Measurements from ENCODE around the gene ZBTB4.

ZBTB4 gene

GRCh38 chr17:7440113-7440833, 39.2 kb downstream of the ZBTB4 start:
- no peak for DNase-seq (ENCODE audit: low spot score)

GRCh38 chr17:7439462-7440112, 39.8 kb downstream of the ZBTB4 start, which contains the start of gene FGF11:
Gene FGF11 (plus strand): TSS chr17:7439512. CDS start chr17:7439621, 109 bp downstream.
- no peak for DNase-seq (ENCODE audit: low spot score)

DNA sequence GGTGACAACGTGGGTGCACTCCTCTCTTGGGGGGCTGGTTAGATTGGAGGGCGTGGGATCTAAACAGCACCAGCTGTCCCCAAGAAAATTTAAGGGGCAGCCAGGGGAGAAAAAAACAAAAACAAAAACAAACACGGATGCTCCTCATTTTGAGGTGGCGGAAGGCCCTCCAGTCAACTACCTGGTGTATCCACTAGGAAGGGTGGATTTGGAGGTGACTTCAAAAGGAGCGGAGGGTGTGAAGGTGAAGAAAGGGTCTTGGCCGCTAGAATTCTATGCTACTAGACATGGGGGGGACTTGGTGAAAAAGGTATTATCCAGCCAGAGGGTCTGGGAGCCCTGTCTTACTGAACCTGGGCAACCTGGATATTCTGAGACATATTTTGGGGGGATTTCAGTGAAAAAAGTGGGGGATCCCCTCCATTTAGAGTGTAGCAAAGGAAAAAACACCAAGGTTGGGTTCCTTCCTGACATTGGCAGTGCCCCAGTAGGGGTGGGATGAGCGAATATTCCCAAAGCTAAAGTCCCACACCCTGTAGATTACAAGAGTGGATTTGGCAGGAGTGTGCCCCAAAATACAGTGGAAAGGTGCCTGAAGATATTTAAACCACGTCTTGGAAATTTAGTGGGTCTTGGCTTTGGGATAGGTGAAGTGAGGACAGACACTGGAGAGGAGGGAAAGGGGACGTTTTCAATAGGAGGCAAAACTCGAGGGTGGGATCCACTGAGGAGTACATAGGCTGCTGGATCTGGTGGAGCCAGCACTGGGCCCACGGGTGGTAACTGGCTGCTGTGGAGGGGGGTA, 40.6 kb downstream of the ZBTB4 start:
- no peak for DNase-seq (ENCODE audit: low spot score)

DNA sequence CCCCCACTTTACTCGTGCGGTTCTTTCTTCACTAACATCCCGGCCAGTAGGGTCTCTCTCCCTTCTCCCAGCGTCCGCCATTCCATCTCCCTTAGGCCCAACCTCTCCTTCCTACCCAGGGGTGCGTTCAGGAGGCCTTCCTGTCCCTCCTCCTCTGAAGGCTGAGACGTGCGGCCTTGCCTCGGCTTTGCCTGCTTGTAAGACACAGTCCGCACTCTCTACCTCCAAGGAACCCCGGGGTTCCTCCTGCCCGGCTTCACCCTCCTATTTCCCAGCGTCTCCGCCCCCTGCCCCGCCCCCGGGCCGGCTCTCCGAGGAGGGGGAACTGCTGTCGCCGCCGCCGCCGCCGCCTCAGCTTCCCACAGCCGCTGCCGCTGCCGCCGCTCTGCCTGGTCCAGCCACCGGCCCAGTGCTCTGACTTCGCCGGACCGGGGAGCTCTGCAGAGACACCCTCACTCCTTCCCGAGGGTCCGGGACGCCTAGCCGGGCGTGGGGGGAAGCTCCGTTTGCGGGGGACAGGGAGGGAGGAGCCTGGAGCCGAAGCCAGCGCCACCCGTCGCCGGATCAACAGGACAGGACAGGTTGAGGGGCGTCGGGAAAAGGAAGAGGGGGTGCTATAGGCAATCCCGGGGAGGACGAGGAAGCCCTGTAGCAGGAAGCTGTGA, 41.3 kb downstream of the ZBTB4 start:
- no peak for DNase-seq (ENCODE audit: low spot score)

- no peak for DNase-seq (ENCODE audit: low spot score)
Observed at GRCh38 chr17:7437369-7437863, 42.0 kb downstream of the ZBTB4 start.

GRCh38 chr17:7436556-7437368, 42.7 kb downstream of the ZBTB4 start:
- peak; percentile 74 for DNase-seq (ENCODE audit: low spot score)

- no peak for DNase-seq (ENCODE audit: low spot score)
Observed at GRCh38 chr17:7435676-7436555, 43.5 kb downstream of the ZBTB4 start.

- no peak for DNase-seq (ENCODE audit: low spot score)
Observed at GRCh38 chr17:7432296-7432695, 47.1 kb downstream of the ZBTB4 start.

DNA sequence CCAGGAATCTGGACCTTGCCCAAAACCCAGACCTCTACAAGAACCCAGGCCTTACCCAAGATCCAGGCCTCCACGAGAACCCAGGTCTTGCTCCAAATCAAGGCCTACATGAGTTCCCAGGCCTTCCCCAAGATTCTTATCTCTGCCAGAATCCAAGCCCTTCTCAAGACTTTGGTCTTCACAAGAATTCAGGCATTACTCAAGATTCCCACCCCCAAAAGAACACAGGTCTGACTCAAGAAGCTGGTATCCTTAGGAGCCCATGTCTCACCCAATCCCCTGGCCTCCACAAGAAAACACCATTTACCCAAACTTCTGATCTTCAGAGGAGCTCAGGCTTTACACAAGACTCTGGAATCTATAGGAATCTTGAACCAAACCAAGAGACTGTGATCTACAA, 48.2 kb downstream of the ZBTB4 start:
- DNase-seq (ENCODE audit: low spot score), result no peak

DNA sequence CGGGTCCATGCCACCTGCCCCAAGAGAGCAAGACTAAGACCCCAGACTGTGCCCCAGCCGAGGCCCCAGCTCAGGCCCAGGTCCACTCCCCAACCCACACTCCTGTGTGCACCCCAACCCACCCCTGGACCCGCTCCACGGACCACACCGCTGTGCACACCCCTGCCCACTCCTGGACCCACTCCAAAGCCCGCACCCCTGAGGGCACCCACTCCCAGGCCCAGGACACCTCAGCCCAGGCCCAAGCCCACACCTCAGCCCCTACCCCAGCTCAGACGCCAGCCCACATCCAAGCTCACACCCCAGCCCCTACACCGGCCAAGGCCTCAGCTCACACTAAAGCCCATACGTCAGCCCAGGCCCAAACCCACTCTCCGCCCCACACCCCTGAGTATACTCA, 49.7 kb downstream of the ZBTB4 start:
- no peak for DNase-seq (ENCODE audit: low spot score)

GRCh38 chr17:7428557-7428956, 50.9 kb downstream of the ZBTB4 start, which contains the start of gene SPEM3:
Gene SPEM3 (plus strand): TSS chr17:7428857. CDS start chr17:7428903, 46 bp downstream.
- no peak for DNase-seq (ENCODE audit: low spot score)

DNA sequence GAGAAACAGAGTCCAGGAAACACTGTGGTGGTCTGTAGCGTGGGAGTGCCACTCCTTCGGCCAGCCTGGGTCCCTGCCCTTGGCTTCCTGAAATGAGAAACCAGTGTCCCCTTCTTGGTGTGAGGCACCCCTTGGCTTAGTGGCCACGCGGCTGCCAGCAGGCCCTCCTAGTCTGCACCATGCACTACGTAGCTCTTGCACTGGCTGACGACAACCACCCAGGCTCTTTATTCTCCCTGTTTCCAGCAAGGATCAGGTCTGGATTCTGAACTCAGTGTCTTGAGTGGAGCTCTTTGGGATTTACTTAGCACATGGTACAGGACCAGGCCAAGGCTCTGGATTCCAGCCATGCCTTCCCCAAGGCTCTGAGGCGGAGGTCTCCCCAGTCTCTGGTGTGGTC, 51.9 kb downstream of the ZBTB4 start:
- DNase-seq (ENCODE audit: low spot score), result no peak

DNA sequence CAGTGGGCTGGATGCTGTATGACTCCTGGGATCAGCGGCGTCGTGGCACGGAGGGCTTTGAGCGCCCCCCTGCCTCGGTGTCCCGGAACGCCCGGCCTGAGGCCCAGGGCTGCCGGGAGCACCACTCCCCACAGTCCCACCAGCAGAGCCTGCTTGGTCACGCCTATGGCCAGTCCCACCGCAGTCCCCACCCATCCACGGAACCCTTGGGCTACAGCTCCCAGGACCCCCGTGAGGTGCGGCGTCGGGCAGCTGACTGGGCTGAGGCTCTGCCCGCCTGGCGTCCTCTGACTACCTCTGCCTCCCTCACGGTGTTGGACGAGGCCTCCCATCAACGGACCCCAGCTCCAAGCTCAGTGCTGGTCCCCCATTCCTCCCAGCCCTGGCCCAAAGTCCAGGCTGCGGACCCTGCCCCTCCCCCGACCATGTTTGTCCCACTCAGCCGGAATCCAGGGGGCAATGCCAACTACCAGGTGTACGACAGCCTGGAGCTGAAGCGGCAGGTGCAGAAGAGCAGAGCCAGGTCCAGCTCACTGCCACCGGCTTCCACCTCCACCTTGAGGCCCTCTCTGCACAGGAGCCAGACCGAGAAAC, 52.4 kb downstream of the ZBTB4 start:
- DNase-seq (ENCODE audit: low spot score), result no peak

DNA sequence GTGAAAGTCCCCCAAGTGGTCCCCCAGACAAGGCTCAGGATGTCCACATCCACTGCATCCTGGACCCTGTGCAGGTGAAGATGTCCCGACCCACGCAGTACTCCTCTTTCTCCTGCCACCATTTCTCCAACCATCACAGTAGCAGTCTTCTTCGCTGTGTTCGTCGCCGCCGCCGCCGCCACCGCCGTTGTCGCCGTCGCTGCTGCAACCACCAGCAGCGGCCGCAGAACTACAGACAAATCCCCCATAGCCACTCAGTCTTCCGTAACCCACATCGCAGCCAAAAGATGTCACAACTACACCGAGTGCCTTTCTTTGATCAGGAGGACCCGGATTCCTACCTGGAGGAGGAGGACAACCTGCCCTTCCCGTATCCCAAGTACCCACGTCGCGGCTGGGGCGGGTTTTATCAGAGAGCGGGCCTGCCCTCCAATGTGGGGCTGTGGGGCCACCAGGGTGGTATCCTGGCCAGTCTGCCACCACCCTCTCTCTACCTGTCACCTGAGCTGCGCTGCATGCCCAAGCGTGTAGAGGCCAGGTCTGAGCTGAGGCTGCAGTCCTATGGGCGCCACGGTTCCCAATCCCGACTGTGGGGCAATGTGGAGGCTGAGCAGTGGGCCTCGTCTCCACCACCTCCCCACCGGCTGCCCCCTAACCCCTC, 53.1 kb downstream of the ZBTB4 start:
- DNase-seq (ENCODE audit: low spot score), result no peak

- no peak for DNase-seq (ENCODE audit: low spot score)
Observed at GRCh38 chr17:7425756-7426155, 53.7 kb downstream of the ZBTB4 start.

- DNase-seq (ENCODE audit: low spot score), result no peak
Observed at GRCh38 chr17:7425316-7425715, 54.1 kb downstream of the ZBTB4 start, which contains the start of gene SPEM2. Gene SPEM2 (plus strand): TSS chr17:7425616. CDS start chr17:7425689, 73 bp downstream.

DNA sequence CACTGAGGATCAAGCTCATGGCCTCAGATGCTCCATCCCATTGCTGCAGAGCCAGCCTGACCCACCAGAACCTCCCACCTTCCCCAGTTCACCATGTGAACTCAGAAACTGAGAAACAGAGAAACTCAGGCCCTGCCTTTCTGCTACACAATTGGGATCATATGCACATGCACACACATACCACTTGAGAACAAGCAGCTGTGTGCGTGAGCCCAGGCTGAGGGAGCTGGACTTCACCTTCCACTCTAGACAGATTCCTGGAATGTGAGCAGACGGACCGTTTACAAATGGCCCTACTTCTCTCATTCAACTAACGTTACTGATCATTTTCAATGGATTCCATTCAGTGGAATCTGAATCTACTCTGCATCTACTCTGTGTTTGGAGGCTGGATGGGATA, 55.8 kb downstream of the ZBTB4 start:
- no peak for DNase-seq (ENCODE audit: low spot score)

- DNase-seq (ENCODE audit: low spot score), result no peak
Observed at GRCh38 chr17:7421186-7421585, 58.2 kb downstream of the ZBTB4 start.
